ENCODE data around the gene UBE2I. TPM values are rescaled to one million over a fixed set of nuclear protein-coding genes. Genes with fewer than 3 reads are reported as not detected.

UBE2I gene
- total RNA-seq, 1 experiment from 2014 or later: 271 TPM

DNA sequence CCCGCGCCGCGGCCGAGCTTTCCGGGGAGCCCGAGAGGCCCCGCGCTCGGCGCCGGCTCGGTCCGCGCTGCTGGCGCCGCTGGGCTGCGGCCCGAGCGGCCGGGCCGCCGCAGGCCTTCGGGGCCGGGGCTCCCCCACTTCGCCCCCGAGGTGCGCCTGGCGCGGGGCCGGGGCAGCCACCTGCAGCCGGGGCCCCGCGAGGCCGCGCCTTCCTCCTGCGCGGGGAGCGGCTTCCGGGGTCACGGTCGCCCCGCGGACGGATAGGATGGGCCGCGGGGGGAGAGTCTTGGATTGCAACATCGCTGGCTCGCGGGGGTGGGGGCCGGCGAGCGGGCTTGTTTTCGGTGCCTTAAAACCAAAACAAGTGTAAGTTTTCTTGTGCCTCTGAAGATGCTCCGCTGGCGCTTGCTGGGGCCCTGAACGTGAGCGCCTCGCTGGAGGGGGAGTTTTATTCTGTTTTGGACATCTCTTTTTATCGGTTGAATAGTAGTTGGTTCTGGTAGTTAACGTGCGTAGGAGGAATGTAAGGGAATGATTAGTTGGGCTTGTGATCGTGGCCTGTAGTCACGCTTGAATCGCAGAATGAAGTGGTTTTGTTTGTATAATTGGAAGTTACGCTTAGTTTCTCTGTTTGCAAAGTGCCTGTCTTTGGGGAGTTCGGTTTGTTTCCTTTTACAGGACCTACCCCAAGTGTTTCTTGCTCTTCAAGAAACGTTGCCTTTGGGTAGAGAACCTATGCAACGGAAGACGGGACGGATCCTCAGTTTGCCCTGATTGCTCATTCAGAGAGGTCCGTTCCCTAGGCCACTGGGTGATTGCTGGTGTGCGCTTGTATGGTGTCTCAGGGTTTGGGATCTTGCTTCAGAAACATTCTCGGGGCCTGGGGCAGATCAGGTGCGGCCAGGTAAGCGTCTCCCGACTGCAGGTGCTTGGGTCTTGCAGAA is 724 bp downstream of the UBE2I start:
- no peaks in the 10 kb centered on the region for H3K9me2 ChIP-seq (ENCODE audit: insufficient read depth)
- intact Hi-C loops (cut with micrococcal nuclease; ENCODE audit: unreplicated experiment): loop anchor here (10.0 kb wide), 1 partner anchor 105 kb away; the partner anchor contains the start of gene UNKL
- ChIA-PET POLR2A (ENCODE audit: unreplicated experiment) (interaction anchor here (0.5 to 1.2 kb wide), 5 partner anchors 13 to 913 kb away, joined by 4 to 14 read pairs (median 4); partner anchors contain the start of gene NME4), CTCF (no interaction called here)
- H3K4me2 ChIP-seq: peak overlapping the region; percentile 97
- H3K9me3 ChIP-seq (ENCODE audit: insufficient read depth, low read depth): no peaks in the 10 kb centered on the region
- peaks cover 52% of the 10 kb centered on the region for H4K20me1 ChIP-seq (ENCODE audit: insufficient read depth)
- H3F3A ChIP-seq (ENCODE audit: insufficient read depth, low read depth): peaks cover 5% of the 10 kb centered on the region; the same call in 1 of the 2 replicates
- TF ChIP-seq CTCF (conservative IDR thresholded peaks at IDR 0.05) (no peak), EZH2 (IDR thresholded peaks at IDR 0.05; ENCODE audit: low read depth) (no peak)
- H3K36me3 ChIP-seq (ENCODE audit: low read depth): 0 out of 2 replicates have a peak, but pooled peaks cover 2% of the 10 kb centered on the region
- peaks cover 53% of the 10 kb centered on the region for H3K79me2 ChIP-seq (ENCODE audit: low read depth)
- BruUV-seq (replicated peaks): TSS peak; percentile 74
- no peaks in the 10 kb centered on the region for H3K27me3 ChIP-seq (ENCODE audit: insufficient read depth, low read depth)
- peak overlapping the region; percentile 100 for H3K4me3 ChIP-seq
- 0 out of 2 replicates have a peak overlapping the region, but pooled peaks have one; percentile 5 for H3K27ac ChIP-seq
- no peak overlapping the region for H2AFZ ChIP-seq
- DNase-seq: peak in 1 of 2 experiments; percentile 42
- peaks cover 20% of the 10 kb centered on the region for H3K4me1 ChIP-seq (replicated peaks; ENCODE audit: insufficient read depth)

- Histone ChIP-seq H3K27me3 (ENCODE audit: insufficient read depth, low read depth) (no peaks in the 10 kb centered on the region), H3F3A (ENCODE audit: insufficient read depth, low read depth) (no peaks in the 10 kb centered on the region), H3K79me2 (ENCODE audit: low read depth) (peaks cover 60% of the 10 kb centered on the region), H3K9me3 (ENCODE audit: insufficient read depth, low read depth) (no peaks in the 10 kb centered on the region), H3K4me1 (replicated peaks; ENCODE audit: insufficient read depth) (peaks cover 16% of the 10 kb centered on the region), H3K4me2 (peak overlapping the region; percentile 97), H3K27ac (no peak overlapping the region), H4K20me1 (ENCODE audit: insufficient read depth) (peaks cover 59% of the 10 kb centered on the region), H2AFZ (no peak overlapping the region), H3K9me2 (ENCODE audit: insufficient read depth) (no peaks in the 10 kb centered on the region), H3K4me3 (peak overlapping the region; percentile 100), H3K36me3 (ENCODE audit: low read depth) (peaks cover 8% of the 10 kb centered on the region; the same call in 1 of the 2 replicates)
- DNase-seq: no peak
- no TSS peak for BruUV-seq (replicated peaks)
- TF ChIP-seq EZH2 (IDR thresholded peaks at IDR 0.05; ENCODE audit: low read depth): no peak
- TF ChIP-seq CTCF (conservative IDR thresholded peaks at IDR 0.05): no peak
- POLR2A ChIA-PET (ENCODE audit: unreplicated experiment): interaction anchor here (0.5 kb wide), 1 partner anchor 32 kb away, joined by 4 read pairs; no protein-coding TSS in a partner anchor
- CTCF ChIA-PET: no interaction called here
- intact Hi-C loops (cut with micrococcal nuclease; ENCODE audit: unreplicated experiment): no loop called here
Measured at GRCh38 chr16:1310832-1311200, 1.4 kb downstream of the UBE2I start.

- no TSS peak for BruUV-seq (replicated peaks)
- Histone ChIP-seq H3K27ac (no peak overlapping the region), H3K36me3 (ENCODE audit: low read depth) (peaks cover 9% of the 10 kb centered on the region; the same call in 1 of the 2 replicates)
Measured at GRCh38 chr16:1311212-1311737, 1.8 kb downstream of the UBE2I start.

More at GRCh38 chr16:1311212-1311737, 1.8 kb downstream of the UBE2I start:
- no peak for TF ChIP-seq EZH2 (IDR thresholded peaks at IDR 0.05; ENCODE audit: low read depth)
- TF ChIP-seq CTCF (conservative IDR thresholded peaks at IDR 0.05): no peak
- Histone ChIP-seq H3K79me2 (ENCODE audit: low read depth) (peaks cover 65% of the 10 kb centered on the region), H2AFZ (no peak overlapping the region), H3K4me1 (replicated peaks; ENCODE audit: insufficient read depth) (peaks cover 14% of the 10 kb centered on the region), H3K4me3 (peak overlapping the region; percentile 100), H4K20me1 (ENCODE audit: insufficient read depth) (peaks cover 63% of the 10 kb centered on the region), H3F3A (ENCODE audit: insufficient read depth, low read depth) (no peaks in the 10 kb centered on the region), H3K9me2 (ENCODE audit: insufficient read depth) (no peaks in the 10 kb centered on the region), H3K27me3 (ENCODE audit: insufficient read depth, low read depth) (no peaks in the 10 kb centered on the region), H3K9me3 (ENCODE audit: insufficient read depth, low read depth) (no peaks in the 10 kb centered on the region), H3K4me2 (peak overlapping the region; percentile 97)
- intact Hi-C loops (cut with micrococcal nuclease; ENCODE audit: unreplicated experiment): no loop called here
- no peak for DNase-seq
- POLR2A ChIA-PET (ENCODE audit: unreplicated experiment): no interaction called here
- CTCF ChIA-PET: no interaction called here
